ENCODE results near the gene PRPF8. TPM values are rescaled to one million over a fixed set of nuclear protein-coding genes. Genes with fewer than 3 reads are reported as not detected.

PRPF8 gene
- polyA plus RNA-seq, 1 of the 3 experiments (the other 2 are of a cell fraction), result 149 TPM

GRCh38 chr17:1724351-1724868 is 39.7 kb upstream of the PRPF8 start, which contains the start of gene WDR81 (continued):
- no peak for TF ChIP-seq RXRA (IDR thresholded peaks at IDR 0.05; ENCODE audit: borderline replicate concordance, low read depth)
- TF ChIP-seq YY1 (IDR thresholded peaks at IDR 0.05; ENCODE audit: low read depth), result no peak
- TF ChIP-seq MEF2A (IDR thresholded peaks at IDR 0.05; ENCODE audit: borderline replicate concordance, low read depth), result no peak
- peak; percentile 95 for TF ChIP-seq SIN3A (IDR thresholded peaks at IDR 0.05; ENCODE audit: borderline replicate concordance, low read depth, low read length)
- no peak for TF ChIP-seq SMC3 (IDR thresholded peaks at IDR 0.05; ENCODE audit: low read depth, low read length)
- no peak for TF ChIP-seq TCF12 (IDR thresholded peaks at IDR 0.05)
- TF ChIP-seq CTCF (IDR thresholded peaks at IDR 0.05), result no peak
- no peak for TF ChIP-seq RFX5 (IDR thresholded peaks at IDR 0.05; ENCODE audit: low read length)
- no peak for TF ChIP-seq GATA2 (CRISPR knock-in tag; IDR thresholded peaks at IDR 0.05)
- no peak for TF ChIP-seq EZH2phosphoT487 (IDR thresholded peaks at IDR 0.05; ENCODE audit: borderline replicate concordance, low read depth)
- TF ChIP-seq ELF1 (IDR thresholded peaks at IDR 0.05), result peak; percentile 65
- no peak for TF ChIP-seq FOXJ3 (CRISPR knock-in tag; IDR thresholded peaks at IDR 0.05)
- no peak for TF ChIP-seq RAD21 (IDR thresholded peaks at IDR 0.05; ENCODE audit: low read length)
- TF ChIP-seq MAX (IDR thresholded peaks at IDR 0.05; ENCODE audit: low read depth), result peak; percentile 98
- peak; percentile 97 for TF ChIP-seq USF1 (IDR thresholded peaks at IDR 0.05; ENCODE audit: borderline replicate concordance, low read depth)
- no peak; the same call in 1 of the 2 replicates for TF ChIP-seq POLR2AphosphoS5 (IDR thresholded peaks at IDR 0.05; ENCODE audit: low read depth, low read length)
- no peak for TF ChIP-seq NFIC (IDR thresholded peaks at IDR 0.05; ENCODE audit: borderline replicate concordance)
- TF ChIP-seq FOSL2 (IDR thresholded peaks at IDR 0.05; ENCODE audit: borderline replicate concordance, low read depth), result no peak
- TF ChIP-seq GABPA (IDR thresholded peaks at IDR 0.05; ENCODE audit: low read depth), result no peak
- no peak for TF ChIP-seq FOXM1 (IDR thresholded peaks at IDR 0.05; ENCODE audit: low read depth)
- TF ChIP-seq TEAD4 (IDR thresholded peaks at IDR 0.05; ENCODE audit: borderline replicate concordance, insufficient read depth), result no peak
- TF ChIP-seq JUND (IDR thresholded peaks at IDR 0.05), result no peak
- no peak for TF ChIP-seq REST (IDR thresholded peaks at IDR 0.05; ENCODE audit: low read depth, low read length)
